DMS153 treated with DMSO at 0.1 percent for 48 hours (cell line): ENCODE measurements around the gene LPCAT1.

Source experiments
- DNase-seq: peaks from one replicate; lab custom pipeline; 2025; ENCODE audit not compliant: unreplicated experiment; lab: John Stamatoyannopoulos, UW

The LPCAT1 gene

GRCh38 chr5:1446602-1447343, 77.0 kb downstream of the LPCAT1 start:
- no peak for DNase-seq

GRCh38 chr5:1445689-1446601, 77.8 kb downstream of the LPCAT1 start:
- no peak for DNase-seq

- no peak for DNase-seq
Observed at GRCh38 chr5:1445313-1445688, 78.5 kb downstream of the LPCAT1 start, which contains the start of gene SLC6A3. Gene SLC6A3, minus strand, starts transcription at chr5:1445440. Its CDS starts 2,243 bp downstream, at chr5:1443197.

- no peak for DNase-seq
Observed at GRCh38 chr5:1444361-1445189, 79.2 kb downstream of the LPCAT1 start.

GRCh38 chr5:1443991-1444360, 79.8 kb downstream of the LPCAT1 start:
- DNase-seq: no peak

GRCh38 chr5:1443171-1443570, 80.6 kb downstream of the LPCAT1 start:
- no peak for DNase-seq

- DNase-seq: no peak
Observed at GRCh38 chr5:1442222-1443145, 81.3 kb downstream of the LPCAT1 start.

- DNase-seq: no peak
Observed at GRCh38 chr5:1441166-1441865, 82.4 kb downstream of the LPCAT1 start.

- no peak for DNase-seq
Observed at GRCh38 chr5:1440098-1440493, 83.7 kb downstream of the LPCAT1 start.

- no peak for DNase-seq
Observed at GRCh38 chr5:1439388-1440097, 84.2 kb downstream of the LPCAT1 start.

GRCh38 chr5:1438871-1439270, 84.9 kb downstream of the LPCAT1 start:
- DNase-seq: no peak

- DNase-seq: no peak
Observed at GRCh38 chr5:1437876-1438559, 85.7 kb downstream of the LPCAT1 start.

- DNase-seq: no peak
Observed at GRCh38 chr5:1437226-1437829, 86.4 kb downstream of the LPCAT1 start.

- DNase-seq: no peak
Observed at GRCh38 chr5:1436681-1437080, 87.1 kb downstream of the LPCAT1 start.

GRCh38 chr5:1436036-1436435, 87.7 kb downstream of the LPCAT1 start:
- no peak for DNase-seq

- no peak for DNase-seq
Observed at GRCh38 chr5:1435369-1435768, 88.4 kb downstream of the LPCAT1 start.

GRCh38 chr5:1432296-1432695, 91.5 kb downstream of the LPCAT1 start:
- no peak for DNase-seq

- no peak for DNase-seq
Observed at GRCh38 chr5:1431896-1432295, 91.9 kb downstream of the LPCAT1 start.
